Urothelium cell line (cell line): ENCODE results near the gene CNIH1.
"Not testable (repeated sequence)": the region's sequence is repeated elsewhere in the genome, so short reads cannot be mapped to it uniquely, and the experiment has no call there.

Experiments used
- DNase-seq: peaks from one replicate; pipeline ENCODE4 v3.0.0; 2011; ENCODE audit warnings: low spot score, mixed read lengths
- FAIRE-seq: peaks from 2 replicates; lab custom pipeline; 2011; peaks lifted over from hg19 to GRCh38; lab: Jason Lieb, UNC

CNIH1 gene

GRCh38 chr14:54470701-54471100 lies 29.5 kb upstream of the CNIH1 start:
- DNase-seq, result no peak
- no peak for FAIRE-seq

DNA sequence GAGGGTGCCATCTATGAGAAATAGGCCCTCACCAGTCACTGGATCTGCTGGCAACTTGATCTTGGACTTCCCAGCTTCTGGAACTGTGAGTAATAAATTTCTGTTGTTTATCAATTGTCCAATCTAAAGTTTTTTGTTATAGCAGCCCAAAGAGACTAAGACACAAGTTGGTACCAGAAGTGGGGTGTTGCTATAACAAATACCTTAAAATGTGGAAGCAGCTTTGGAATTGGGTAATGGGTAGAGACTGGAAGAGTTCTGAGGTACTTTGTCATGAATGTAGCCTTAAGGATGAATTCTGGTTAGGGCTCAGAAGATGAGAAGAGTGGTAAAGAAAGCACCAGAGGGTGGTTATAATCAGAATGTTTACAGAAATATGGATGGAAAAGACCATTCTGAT lies 26.1 kb upstream of the CNIH1 start:
- DNase-seq, result no peak
- no peak for FAIRE-seq

DNA sequence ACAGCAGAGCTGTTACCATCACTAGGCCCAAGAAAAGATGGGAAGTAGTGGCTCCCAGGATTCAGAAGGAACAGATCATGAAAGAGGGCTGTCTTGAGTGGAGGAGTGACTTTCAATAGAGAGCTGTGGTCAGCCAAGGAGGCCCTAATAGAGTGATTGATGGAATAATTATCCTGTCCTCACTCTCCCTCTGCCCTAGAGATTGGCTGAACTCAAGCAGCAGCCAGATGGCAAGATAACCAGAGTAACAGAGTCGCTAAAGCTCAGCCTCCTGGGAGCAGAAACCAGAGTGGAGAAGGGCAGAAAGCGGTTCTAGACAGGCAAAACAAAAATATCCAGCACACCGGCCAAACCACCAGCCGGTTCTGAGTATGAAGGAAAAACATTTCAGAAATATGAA lies 24.5 kb upstream of the CNIH1 start:
- DNase-seq, result no peak
- no peak for FAIRE-seq

- FAIRE-seq (no peak), DNase-seq (no peak)
These were observed 20.9 kb upstream of the CNIH1 start for GRCh38 chr14:54462048-54462447.

- FAIRE-seq (no peak), DNase-seq (no peak)
These were observed 17.9 kb upstream of the CNIH1 start for GRCh38 chr14:54459106-54459505.

GRCh38 chr14:54458536-54458935 lies 17.4 kb upstream of the CNIH1 start:
- not testable (repeated sequence) for DNase-seq, FAIRE-seq

DNA sequence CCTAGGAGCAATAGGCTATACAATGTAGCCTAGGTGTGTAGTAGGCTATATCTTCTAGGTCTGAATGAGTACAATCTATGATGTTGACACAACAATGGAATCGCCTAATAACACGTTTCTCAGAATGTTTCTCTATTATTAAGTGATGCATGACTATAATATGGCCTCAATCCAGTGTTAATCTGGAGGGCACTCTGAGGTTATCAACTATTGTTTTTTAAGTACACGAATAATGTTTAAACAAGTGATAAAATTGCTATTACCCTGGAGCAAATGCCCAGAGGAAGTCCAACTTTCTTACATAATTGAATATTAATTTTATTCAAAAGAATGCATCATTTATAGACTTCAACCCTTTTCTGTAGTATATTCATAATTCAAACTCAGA lies 16.4 kb upstream of the CNIH1 start:
- no peak for DNase-seq
- no peak for FAIRE-seq

- FAIRE-seq, result not testable (repeated sequence)
These were observed 15.8 kb upstream of the CNIH1 start for GRCh38 chr14:54456820-54457608.

DNA sequence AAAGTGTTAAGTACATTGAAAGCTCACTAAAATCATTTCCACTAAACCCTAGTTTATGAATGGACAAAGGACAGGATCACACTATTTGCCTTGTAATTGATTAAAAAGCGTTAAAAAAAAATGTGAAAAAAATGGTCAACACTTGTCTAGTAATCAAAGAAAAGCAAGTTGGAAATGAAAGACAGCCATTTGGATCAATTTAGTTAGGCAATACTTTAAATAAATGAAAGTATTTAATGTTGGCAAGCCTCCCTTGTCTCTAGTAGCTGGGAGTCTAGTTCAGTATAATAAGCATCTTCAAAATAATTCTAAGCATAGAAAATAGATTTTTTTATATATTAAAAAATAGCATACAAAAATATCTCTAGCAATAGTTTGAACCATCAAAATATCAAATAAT lies 14.2 kb upstream of the CNIH1 start:
- DNase-seq (no peak), FAIRE-seq (no peak)

More at GRCh38 chr14:54456820-54457608, 15.8 kb upstream of the CNIH1 start:
- DNase-seq, result not testable (repeated sequence)

DNA sequence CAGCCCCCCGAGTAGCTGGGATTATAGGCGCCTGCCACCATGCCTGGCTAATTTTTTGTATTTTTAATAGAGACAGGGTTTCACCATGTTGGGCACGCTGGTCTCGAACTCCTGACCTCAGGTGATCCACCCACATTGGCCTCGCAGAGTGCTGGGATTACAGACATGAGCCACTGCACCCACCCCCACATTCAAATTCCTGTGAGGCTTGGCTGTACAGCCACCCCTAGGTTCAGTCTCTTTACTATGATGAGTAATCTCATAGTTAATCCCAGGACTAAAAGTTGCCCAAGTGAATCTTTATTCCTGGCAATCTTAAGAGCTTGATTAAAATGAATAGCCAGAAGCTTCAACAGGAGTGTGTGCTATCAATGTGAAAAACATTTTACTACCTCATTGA lies 12.8 kb upstream of the CNIH1 start:
- DNase-seq, FAIRE-seq: not testable (repeated sequence)

DNA sequence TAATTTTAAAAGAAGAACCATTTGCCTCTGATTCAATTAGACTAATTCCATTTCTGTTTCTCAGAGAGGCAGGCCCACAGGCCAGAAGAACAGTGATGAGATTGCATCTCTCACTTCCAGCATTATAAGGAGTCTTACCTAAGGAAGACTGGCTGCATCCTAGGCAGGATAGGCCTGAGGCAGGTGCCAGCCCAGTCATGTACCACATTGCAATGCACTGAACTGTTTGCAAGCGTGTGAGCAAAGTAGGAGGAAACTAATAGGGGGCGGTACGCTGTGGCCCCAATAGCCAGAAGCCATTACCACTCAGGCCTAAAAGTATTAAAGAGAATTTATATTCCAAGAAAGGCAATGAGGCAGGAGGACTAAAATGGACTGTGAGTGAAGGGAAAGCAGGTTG lies 12.1 kb upstream of the CNIH1 start:
- FAIRE-seq, result no peak

DNA sequence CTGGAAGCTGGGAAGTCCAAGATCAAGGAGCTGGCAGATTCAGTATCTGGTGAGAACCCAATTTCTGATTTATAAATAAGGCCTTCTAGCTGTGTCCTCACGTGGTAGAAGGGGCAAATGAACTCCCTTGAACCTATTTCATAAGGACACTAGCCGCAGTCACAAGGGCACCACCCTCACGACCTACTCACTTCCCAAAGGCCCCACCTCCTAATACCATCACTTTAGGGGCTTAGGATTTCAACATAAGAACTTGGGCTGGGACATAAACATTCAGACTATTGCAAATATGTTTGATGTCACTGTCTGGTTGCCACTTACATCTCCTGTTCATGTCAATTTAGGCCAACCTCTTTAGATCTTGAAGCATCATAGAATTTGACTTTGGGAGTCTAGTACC lies 10.8 kb upstream of the CNIH1 start:
- FAIRE-seq, result peak; percentile 81
- DNase-seq, result no peak

More for the DNA sequence above, 12.1 kb upstream of the CNIH1 start:
- DNase-seq, result no peak

- DNase-seq (no peak), FAIRE-seq (peak; percentile 46)
These were observed 10.0 kb upstream of the CNIH1 start for GRCh38 chr14:54451121-54451601.

GRCh38 chr14:54450535-54450934 lies 9.4 kb upstream of the CNIH1 start:
- DNase-seq (no peak), FAIRE-seq (no peak)

- FAIRE-seq (no peak), DNase-seq (no peak)
These were observed 6.1 kb upstream of the CNIH1 start for GRCh38 chr14:54447231-54447692.

DNA sequence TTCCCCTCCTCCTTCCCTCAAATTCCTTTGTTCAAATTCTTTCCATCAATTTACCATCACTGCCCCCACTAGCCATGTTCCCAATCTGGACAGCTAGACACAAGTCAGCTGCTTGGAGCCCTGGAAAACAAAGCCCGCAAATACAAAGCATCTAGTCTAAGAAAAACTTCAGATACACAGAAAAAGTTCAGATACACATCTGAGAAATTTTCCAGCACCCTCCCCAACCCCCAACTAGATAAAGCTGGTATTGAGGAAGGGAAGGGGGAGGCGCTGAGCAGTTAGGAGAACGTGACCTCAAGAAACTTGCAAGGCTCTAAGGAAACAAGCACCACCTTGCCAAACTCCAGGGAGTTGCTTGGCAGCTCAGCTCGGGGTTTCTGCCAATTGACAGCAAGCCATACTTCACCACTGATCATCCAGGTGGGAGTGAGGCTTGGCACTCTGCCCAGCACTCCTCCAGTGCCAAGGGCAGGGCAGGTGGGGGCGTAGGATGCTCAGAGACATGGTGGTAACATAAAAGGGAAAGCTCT lies 5.1 kb upstream of the CNIH1 start:
- FAIRE-seq (peak; percentile 65), DNase-seq (peak; percentile 72)

- FAIRE-seq, result no peak
- DNase-seq, result no peak
These were observed 3.5 kb upstream of the CNIH1 start for GRCh38 chr14:54444681-54445080.

DNA sequence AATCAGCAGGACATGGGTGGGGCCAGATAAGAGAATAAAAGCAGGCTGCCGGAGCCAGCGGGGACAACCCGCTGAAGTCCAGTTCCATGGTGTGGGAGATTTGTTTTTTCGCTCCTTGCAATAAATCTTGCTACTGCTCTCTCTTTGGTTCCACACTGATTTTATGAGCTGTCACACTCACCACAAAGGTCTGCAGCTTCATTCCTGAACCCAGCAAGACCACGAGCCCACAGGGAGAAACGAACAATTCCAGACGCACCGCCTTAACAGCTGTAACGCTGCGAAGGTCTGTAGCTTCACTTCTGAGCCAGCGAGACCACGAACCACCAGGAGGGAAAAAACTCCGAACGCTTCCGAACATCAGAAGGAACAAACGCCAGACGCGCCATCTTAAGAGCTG lies 2.8 kb upstream of the CNIH1 start:
- DNase-seq (no peak), FAIRE-seq (no peak)

DNA sequence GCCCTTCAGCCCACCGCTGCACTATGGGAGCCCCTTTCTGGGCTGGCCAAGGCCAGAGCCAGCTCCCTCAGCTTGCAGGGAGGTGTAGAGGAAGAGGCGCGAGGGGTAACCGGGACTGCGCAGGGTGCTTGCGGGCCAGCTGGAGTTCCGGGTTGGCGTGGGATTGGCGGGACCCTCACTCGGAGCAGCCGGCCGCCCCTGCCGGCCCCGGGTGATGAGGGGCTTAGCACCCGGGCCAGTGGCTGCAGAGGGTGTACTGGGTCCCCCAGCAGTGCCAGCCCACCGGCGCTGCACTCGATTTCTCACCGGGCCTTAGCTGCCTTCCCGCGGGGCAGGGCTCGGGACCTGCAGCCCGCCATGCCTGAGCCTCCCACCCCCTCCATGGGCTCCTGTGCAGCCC lies 1.8 kb upstream of the CNIH1 start:
- DNase-seq, FAIRE-seq: not testable (repeated sequence)

GRCh38 chr14:54440476-54440872 lies 700 bp downstream of the CNIH1 start:
- FAIRE-seq (no peak), DNase-seq (no peak)

DNA sequence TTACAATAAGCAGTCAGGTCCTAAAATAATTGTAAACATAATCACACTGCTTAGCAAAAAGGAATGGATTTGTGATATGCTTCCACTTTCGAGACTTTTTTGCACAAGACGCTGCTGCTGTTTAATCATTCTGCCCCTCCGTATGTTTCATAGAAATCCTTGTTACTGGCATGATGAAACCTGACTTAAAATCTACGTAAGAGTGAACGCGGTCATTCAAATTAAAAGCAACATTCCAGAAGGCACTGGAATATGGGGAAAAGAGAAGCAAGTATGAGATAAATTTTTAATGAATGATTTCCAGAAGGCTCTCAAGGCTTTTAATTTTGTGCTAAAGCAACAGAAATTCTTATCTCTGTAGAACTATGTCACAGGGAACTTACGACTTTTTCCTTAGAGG lies 1.1 kb downstream of the CNIH1 start:
- DNase-seq, result no peak
- FAIRE-seq, result no peak

DNA sequence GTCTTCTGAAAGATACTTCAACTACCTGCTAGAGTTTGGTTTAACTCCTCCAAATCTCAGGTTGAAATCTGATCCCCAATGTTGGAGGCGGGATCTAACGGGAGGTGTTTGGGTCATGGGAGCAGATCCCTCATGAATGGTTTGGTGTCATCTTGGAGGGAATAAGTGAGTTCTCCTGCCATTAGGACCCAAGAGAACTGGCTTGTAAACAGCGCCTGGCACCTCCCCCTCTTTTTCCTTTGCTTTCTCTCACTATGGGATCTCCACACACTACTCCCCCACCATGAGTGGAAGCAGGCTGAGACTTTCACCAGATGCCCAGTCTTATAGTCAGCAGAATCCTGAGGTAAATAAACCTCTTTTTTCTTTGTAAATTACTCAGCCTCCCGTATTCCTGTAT lies 2.5 kb downstream of the CNIH1 start:
- FAIRE-seq (no peak), DNase-seq (no peak)
